Keratinocyte (primary cell): ENCODE measurements around the gene APRT. TPM values are rescaled to one million over a fixed set of nuclear protein-coding genes. Genes with fewer than 3 reads are reported as not detected.

Experiments used
- DNase-seq: peaks from one replicate; pipeline ENCODE4 v3.0.0-alpha.2; 2011; ENCODE audit warnings: low read depth, missing footprints, low spot score
- FAIRE-seq: peaks from 2 replicates; lab custom pipeline; 2011; peaks lifted over from hg19 to GRCh38; lab: Jason Lieb, UNC
- H2AFZ ChIP-seq: 2 replicates; pipeline ENCODE4 v1.6.0; 2012; ENCODE audit warnings: low read length, control low read depth, inconsistent platforms; ENCODE audit not compliant: control insufficient read depth
- H3K27ac ChIP-seq: 2 replicates; pipeline ENCODE4 v1.5.1; 2011; ENCODE audit warnings: low read length; ENCODE audit not compliant: control insufficient read depth, insufficient read depth
- H3K27me3 ChIP-seq: 3 replicates; pipeline ENCODE4 v1.6.0; 2011; ENCODE audit warnings: low read length; ENCODE audit not compliant: control insufficient read depth, insufficient read depth; ENCODE audit errors: extremely low read depth
- H3K36me3 ChIP-seq, 2 experiments: 2 replicates in 1 of 2; 3 replicates in 1 of 2; pipeline ENCODE4 v1.5.1; 2011; ENCODE audit warnings: low read length in 2 of 2, mild to moderate bottlenecking in 1 of 2; ENCODE audit not compliant: control insufficient read depth in 2 of 2, insufficient read depth in 2 of 2; ENCODE audit errors: extremely low read depth in 1 of 2
- H3K4me1 ChIP-seq: 3 replicates; pipeline ENCODE4 v1.5.1; 2011; ENCODE audit warnings: low read length; ENCODE audit not compliant: control insufficient read depth, insufficient read depth; ENCODE audit errors: extremely low read depth
- H3K4me2 ChIP-seq: 3 replicates; pipeline ENCODE4 v1.6.0; 2011; ENCODE audit warnings: low read depth, low read length; ENCODE audit not compliant: control insufficient read depth, insufficient read depth; ENCODE audit errors: extremely low read depth
- H3K4me3 ChIP-seq, 3 experiments: fragments of 200-600 bp in 1 of 3; sonication (generic) in 1 of 3; 2 replicates in 2 of 3; 3 replicates in 1 of 3; pipeline ENCODE4 v1.5.1; 2011 to 2016; ENCODE audit warnings: low read length in 3 of 3, mild to moderate bottlenecking in 3 of 3, control low read depth in 2 of 3, inconsistent platforms in 1 of 3, low read depth in 1 of 3, mixed read lengths in 1 of 3, mixed run types in 1 of 3, moderate library complexity in 1 of 3; ENCODE audit not compliant: control insufficient read depth in 2 of 3, insufficient read depth in 2 of 3; ENCODE audit errors: extremely low read depth in 1 of 3
- H3K79me2 ChIP-seq: 2 replicates; pipeline ENCODE4 v1.6.0; 2012; ENCODE audit warnings: low read length; ENCODE audit not compliant: control insufficient read depth, insufficient read depth
- H3K9ac ChIP-seq: 3 replicates; pipeline ENCODE4 v1.6.0; 2011; ENCODE audit warnings: low read length; ENCODE audit not compliant: control insufficient read depth, insufficient read depth; ENCODE audit errors: extremely low read depth
- H3K9me1 ChIP-seq: 3 replicates; pipeline ENCODE4 v1.6.0; 2011; ENCODE audit warnings: low read length; ENCODE audit not compliant: control insufficient read depth, insufficient read depth; ENCODE audit errors: extremely low read depth
- H3K9me3 ChIP-seq: 2 replicates; pipeline ENCODE4 v1.5.1; 2012; ENCODE audit warnings: low read depth, low read length; ENCODE audit not compliant: control insufficient read depth
- H4K20me1 ChIP-seq: 3 replicates; pipeline ENCODE4 v1.6.0; 2011; ENCODE audit warnings: low read length; ENCODE audit not compliant: control insufficient read depth, insufficient read depth; ENCODE audit errors: extremely low read depth
- CTCF ChIP-seq, 3 experiments: IDR thresholded peaks in 1 of 3; conservative IDR thresholded peaks in 1 of 3; optimal IDR thresholded peaks in 1 of 3; 2 replicates in 2 of 3; 3 replicates in 1 of 3; pipeline versions ENCODE3 to v1.5.1; 2011; ENCODE audit warnings: low read length in 3 of 3, mild to moderate bottlenecking in 3 of 3, moderate library complexity in 2 of 3, control low read depth in 1 of 3, inconsistent platforms in 1 of 3; ENCODE audit not compliant: insufficient read depth in 2 of 3; ENCODE audit errors: extremely low read depth in 1 of 3
- EZH2 ChIP-seq: IDR thresholded peaks from one replicate; pipeline ENCODE4 v1.6.1; 2012; ENCODE audit warnings: inconsistent platforms, mild to moderate bottlenecking, low read length, moderate library complexity
- dilution Hi-C: fragments of 300-500 bp; cut with MboI; formaldehyde crosslinking; loops from one replicate; pipeline ENCODE4 v1.7.0; 2020; ENCODE audit warnings: low sequenced_read_pairs; ENCODE audit not compliant: extremely low pct_ligation_motif_present
- polyA plus RNA-seq, 5 experiments: library from polyadenylated mRNA; depleted of rRNA in 3 of 5; stranded (reverse) in 3 of 5; stranded (forward) in 1 of 5; unstranded in 1 of 5; fragments of >200 nt; gene quantifications; 1 replicate in 1 of 5; 2 replicates in 3 of 5; 3 replicates in 1 of 5; pipeline versions ENCODE4 v1.2.1 to v1.2.3, GENCODE V29; 2011 to 2012; ENCODE audit warnings: missing spikeins in 2 of 5, low read depth in 1 of 5, low replicate concordance in 1 of 5

Gene APRT
- polyA plus RNA-seq, 1 donor (not counting 4 experiments of a cell fraction or from before 2014, with no cell fraction given): 106 TPM

- H3K9me3 ChIP-seq: no peaks in the 10 kb centered on the region
- H3K4me2 ChIP-seq: no peak overlapping the region
- H3K27ac ChIP-seq: no peak overlapping the region
- FAIRE-seq: no peak
- no peak for DNase-seq
- H3K36me3 ChIP-seq: peaks cover 17 to 18% of the 10 kb centered on the region in 2 experiments
- TF ChIP-seq CTCF (optimal IDR thresholded peaks at IDR 0.05 in 1 of 3, IDR thresholded peaks at IDR 0.05 in 1 of 3, conservative IDR thresholded peaks at IDR 0.05 in 1 of 3; ENCODE audit: extremely low read depth in 1 of 3, insufficient read depth in 2 of 3, low read length in 3 of 3) (no peak), EZH2 (no peak)
- H3K4me1 ChIP-seq: peaks cover 52% of the 10 kb centered on the region
- dilution Hi-C loops: loop anchor here (25.0 kb wide), 1 partner anchor 105 kb away; the partner anchor contains the start of genes CYBA and MVD
- H4K20me1 ChIP-seq: peaks cover 54% of the 10 kb centered on the region
- peaks cover 93% of the 10 kb centered on the region for H3K79me2 ChIP-seq
- no peak overlapping the region for H3K9ac ChIP-seq
- peaks cover 14% of the 10 kb centered on the region for H3K9me1 ChIP-seq
- H3K4me3 ChIP-seq: no peak overlapping the region
- H2AFZ ChIP-seq: no peak overlapping the region
- no peaks in the 10 kb centered on the region for H3K27me3 ChIP-seq
Measured at GRCh38 chr16:88767546-88768070, 44.1 kb downstream of the APRT start.

DNA sequence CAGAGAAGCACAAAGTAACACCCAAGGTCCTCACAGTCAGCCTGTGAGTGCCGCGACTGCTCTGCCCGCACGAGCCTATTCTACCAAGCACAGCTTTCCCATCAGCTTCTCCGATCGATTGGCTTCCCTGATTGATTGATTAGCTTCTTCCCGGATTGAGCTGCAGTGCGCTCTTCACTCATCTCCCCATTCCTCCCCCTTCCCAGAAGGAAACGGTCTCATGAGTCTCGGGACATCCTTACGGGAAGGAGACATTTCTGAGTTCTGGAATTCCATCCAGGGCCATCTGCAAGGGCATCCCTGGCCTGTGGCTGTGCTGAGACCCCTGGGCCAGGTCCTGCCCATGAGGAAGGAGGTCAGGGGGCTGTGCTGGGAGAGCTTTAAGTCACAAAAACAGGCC lies 44.8 kb downstream of the APRT start:
- Histone ChIP-seq H4K20me1 (peaks cover 61% of the 10 kb centered on the region), H3K79me2 (peaks cover 93% of the 10 kb centered on the region), H3K4me1 (peaks cover 52% of the 10 kb centered on the region), H3K9me3 (no peaks in the 10 kb centered on the region), H3K9ac (no peak overlapping the region), H3K4me3 (no peak overlapping the region), H3K4me2 (no peak overlapping the region), H3K36me3 (peaks cover 14 to 23% of the 10 kb centered on the region in 2 experiments), H3K9me1 (peaks cover 14% of the 10 kb centered on the region), H3K27ac (no peak overlapping the region), H2AFZ (no peak overlapping the region), H3K27me3 (no peaks in the 10 kb centered on the region)
- FAIRE-seq: no peak
- TF ChIP-seq EZH2 (no peak), CTCF (optimal IDR thresholded peaks at IDR 0.05 in 1 of 3, IDR thresholded peaks at IDR 0.05 in 1 of 3, conservative IDR thresholded peaks at IDR 0.05 in 1 of 3; ENCODE audit: extremely low read depth in 1 of 3, insufficient read depth in 2 of 3, low read length in 3 of 3) (no peak)
- dilution Hi-C loops: loop anchor here (25.0 kb wide), 1 partner anchor 105 kb away; the partner anchor contains the start of genes CYBA and MVD
- DNase-seq: no peak
